ENCODE data around the gene CCR4. TPM values are rescaled to one million over a fixed set of nuclear protein-coding genes. Genes with fewer than 3 reads are reported as not detected.

Gene CCR4
- polyA plus RNA-seq, 2 of the 4 experiments (the other 2 are of a cell fraction), result not detected

DNA sequence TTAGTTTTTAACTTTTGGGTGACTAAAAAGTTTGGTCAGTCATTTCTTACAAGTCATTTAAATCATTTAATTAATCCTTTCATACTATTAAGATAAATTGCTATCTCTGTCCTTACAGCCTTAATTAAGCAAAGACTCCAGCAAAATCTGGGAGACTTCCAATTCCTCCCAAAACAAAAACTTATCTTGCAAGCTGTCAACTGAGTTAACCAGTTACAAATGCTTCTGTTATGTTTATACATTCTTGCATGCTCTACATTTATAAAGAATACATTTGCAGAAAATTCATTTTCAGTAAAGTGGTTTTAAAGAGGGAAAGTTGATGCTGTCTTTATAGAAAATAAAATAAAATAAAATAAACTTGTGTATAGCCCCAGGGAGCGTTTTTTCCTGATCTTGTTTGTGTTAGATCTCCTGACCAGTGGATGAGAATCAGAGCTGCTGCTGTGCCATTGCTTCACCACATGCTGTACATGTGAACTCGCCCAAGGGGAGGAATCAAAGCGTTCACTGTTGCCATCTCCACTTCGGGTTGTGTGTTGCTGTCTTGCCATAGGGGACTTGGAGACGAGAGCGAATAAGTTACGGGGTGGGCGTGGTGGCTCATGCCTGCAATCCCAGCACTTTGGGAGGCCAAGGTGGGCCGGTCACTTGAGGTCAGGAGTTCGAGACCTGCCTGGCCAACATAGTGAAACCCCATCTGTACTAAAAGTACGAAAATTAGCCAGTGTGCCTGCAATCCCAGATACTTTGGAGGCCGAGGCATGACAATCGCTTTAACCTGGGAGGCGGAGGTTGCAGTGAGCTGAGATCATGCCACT is 5.5 kb downstream of the CCR4 start:
- CTCF ChIA-PET, result interaction anchor here (0.8 to 2.4 kb wide), 2 partner anchors 10 to 12 kb away, joined by 3 to 8 read pairs; no protein-coding TSS in a partner anchor
- Histone ChIP-seq H3K9me3 (no peaks in the 10 kb centered on the region), H3K4me1 (no peaks in the 10 kb centered on the region), H3K27ac (no peak overlapping the region), H3K4me3 (no peak overlapping the region), H3K4me2 (no peak overlapping the region)
- 77% methylated on average over 14 of the region's 14 CpGs for WGBS (ENCODE audit: missing lambda C conversion rate)
- FAIRE-seq (no peak), ATAC-seq (no peak), DNase-seq (ENCODE audit: low read depth in 1 of 2, low spot score in 1 of 2) (no peak)
- POLR2A ChIA-PET, result interaction anchor here (0.5 kb wide), 1 partner anchor 168 kb away, joined by 10 read pairs; no protein-coding TSS in a partner anchor
- TF ChIP-seq HEYL (CRISPR knock-in tag; IDR thresholded peaks at IDR 0.05), result no peak
- no peak for TF ChIP-seq SMC3 (IDR thresholded peaks at IDR 0.05)
- no peak for TF ChIP-seq POLR2A (IDR thresholded peaks at IDR 0.05; ENCODE audit: low read length)
- TF ChIP-seq KDM5A (IDR thresholded peaks at IDR 0.05), result no peak
- TF ChIP-seq HOXB5 (CRISPR knock-in tag; IDR thresholded peaks at IDR 0.05), result no peak
- no peak for TF ChIP-seq FOXS1 (CRISPR knock-in tag; IDR thresholded peaks at IDR 0.05)
- TF ChIP-seq RAD21 (conservative IDR thresholded peaks at IDR 0.05 in 1 of 2, IDR thresholded peaks at IDR 0.05 in 1 of 2), result no peak
- TF ChIP-seq, protein P1, sequence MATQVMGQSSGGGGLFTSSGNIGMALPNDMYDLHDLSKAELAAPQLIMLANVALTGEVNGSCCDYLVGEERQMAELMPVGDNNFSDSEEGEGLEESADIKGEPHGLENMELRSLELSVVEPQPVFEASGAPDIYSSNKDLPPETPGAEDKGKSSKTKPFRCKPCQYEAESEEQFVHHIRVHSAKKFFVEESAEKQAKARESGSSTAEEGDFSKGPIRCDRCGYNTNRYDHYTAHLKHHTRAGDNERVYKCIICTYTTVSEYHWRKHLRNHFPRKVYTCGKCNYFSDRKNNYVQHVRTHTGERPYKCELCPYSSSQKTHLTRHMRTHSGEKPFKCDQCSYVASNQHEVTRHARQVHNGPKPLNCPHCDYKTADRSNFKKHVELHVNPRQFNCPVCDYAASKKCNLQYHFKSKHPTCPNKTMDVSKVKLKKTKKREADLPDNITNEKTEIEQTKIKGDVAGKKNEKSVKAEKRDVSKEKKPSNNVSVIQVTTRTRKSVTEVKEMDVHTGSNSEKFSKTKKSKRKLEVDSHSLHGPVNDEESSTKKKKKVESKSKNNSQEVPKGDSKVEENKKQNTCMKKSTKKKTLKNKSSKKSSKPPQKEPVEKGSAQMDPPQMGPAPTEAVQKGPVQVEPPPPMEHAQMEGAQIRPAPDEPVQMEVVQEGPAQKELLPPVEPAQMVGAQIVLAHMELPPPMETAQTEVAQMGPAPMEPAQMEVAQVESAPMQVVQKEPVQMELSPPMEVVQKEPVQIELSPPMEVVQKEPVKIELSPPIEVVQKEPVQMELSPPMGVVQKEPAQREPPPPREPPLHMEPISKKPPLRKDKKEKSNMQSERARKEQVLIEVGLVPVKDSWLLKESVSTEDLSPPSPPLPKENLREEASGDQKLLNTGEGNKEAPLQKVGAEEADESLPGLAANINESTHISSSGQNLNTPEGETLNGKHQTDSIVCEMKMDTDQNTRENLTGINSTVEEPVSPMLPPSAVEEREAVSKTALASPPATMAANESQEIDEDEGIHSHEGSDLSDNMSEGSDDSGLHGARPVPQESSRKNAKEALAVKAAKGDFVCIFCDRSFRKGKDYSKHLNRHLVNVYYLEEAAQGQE (IDR thresholded peaks at IDR 0.05), result no peak
- no peak for TF ChIP-seq EHF (CRISPR knock-in tag; IDR thresholded peaks at IDR 0.05)
- TF ChIP-seq, protein P2, sequence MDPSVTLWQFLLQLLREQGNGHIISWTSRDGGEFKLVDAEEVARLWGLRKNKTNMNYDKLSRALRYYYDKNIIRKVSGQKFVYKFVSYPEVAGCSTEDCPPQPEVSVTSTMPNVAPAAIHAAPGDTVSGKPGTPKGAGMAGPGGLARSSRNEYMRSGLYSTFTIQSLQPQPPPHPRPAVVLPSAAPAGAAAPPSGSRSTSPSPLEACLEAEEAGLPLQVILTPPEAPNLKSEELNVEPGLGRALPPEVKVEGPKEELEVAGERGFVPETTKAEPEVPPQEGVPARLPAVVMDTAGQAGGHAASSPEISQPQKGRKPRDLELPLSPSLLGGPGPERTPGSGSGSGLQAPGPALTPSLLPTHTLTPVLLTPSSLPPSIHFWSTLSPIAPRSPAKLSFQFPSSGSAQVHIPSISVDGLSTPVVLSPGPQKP (IDR thresholded peaks at IDR 0.05; ENCODE audit: low read depth, low read length), result no peak
- no peak for TF ChIP-seq SREBF2 (IDR thresholded peaks at IDR 0.05)
- TF ChIP-seq TP53 (CRISPR knock-in tag; IDR thresholded peaks at IDR 0.05), result no peak

DNA sequence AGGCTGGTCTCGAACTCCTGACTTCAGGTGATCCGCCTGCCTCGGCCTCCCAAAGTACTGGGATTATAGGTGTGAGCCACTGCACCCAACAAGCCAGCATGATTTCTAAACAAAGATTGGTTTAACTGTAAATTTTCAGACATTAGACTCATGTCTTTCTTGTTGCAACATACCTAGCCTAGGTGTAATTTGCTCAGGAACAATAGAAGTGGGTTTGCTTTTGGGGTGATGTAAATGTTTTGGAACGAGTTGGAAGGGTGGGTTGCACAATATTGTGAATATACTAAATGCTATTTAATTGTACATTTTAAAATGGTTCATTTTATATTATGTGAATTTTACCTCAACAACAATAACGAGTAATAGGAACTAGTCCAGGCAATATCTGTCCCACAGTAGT is 7.1 kb downstream of the CCR4 start:
- TF ChIP-seq, protein P3, sequence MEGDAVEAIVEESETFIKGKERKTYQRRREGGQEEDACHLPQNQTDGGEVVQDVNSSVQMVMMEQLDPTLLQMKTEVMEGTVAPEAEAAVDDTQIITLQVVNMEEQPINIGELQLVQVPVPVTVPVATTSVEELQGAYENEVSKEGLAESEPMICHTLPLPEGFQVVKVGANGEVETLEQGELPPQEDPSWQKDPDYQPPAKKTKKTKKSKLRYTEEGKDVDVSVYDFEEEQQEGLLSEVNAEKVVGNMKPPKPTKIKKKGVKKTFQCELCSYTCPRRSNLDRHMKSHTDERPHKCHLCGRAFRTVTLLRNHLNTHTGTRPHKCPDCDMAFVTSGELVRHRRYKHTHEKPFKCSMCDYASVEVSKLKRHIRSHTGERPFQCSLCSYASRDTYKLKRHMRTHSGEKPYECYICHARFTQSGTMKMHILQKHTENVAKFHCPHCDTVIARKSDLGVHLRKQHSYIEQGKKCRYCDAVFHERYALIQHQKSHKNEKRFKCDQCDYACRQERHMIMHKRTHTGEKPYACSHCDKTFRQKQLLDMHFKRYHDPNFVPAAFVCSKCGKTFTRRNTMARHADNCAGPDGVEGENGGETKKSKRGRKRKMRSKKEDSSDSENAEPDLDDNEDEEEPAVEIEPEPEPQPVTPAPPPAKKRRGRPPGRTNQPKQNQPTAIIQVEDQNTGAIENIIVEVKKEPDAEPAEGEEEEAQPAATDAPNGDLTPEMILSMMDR (IDR thresholded peaks at IDR 0.05), result no peak
- Histone ChIP-seq H3K4me1 (no peaks in the 10 kb centered on the region), H3K4me2 (no peak overlapping the region), H3K27ac (no peak overlapping the region), H3K4me3 (no peak overlapping the region), H3K9me3 (no peaks in the 10 kb centered on the region)
- ATAC-seq (no peak), FAIRE-seq (no peak), DNase-seq (ENCODE audit: low read depth in 1 of 2, low spot score in 1 of 2) (no peak)
- CTCF ChIA-PET, result interaction anchor here (1.5 kb wide), 1 partner anchor 10 kb away, joined by 6 read pairs; no protein-coding TSS in a partner anchor
- POLR2A ChIA-PET, result no interaction called here
- 33% methylated on average over 5 of the region's 5 CpGs for WGBS (ENCODE audit: missing lambda C conversion rate)

DNA sequence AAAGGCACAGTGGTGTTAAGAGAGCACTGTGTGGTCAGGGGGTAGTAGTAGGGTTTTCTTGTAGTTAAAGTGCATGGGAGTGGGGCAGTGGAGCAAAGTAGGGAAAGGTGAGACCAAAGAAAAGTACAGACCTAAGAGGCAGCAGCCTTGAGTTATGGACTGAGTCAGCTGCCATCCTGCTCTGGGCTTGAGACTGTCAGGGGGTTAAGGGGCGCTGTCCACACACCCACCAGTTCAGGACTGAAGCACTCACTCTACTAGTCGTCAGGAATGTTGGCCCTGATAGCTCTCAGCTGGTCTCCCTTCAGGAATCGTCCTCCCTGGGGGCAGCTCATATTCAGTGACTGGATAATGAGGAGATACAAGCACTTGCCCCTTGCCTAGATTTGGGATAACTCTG is 7.9 kb downstream of the CCR4 start:
- ChIA-PET CTCF (interaction anchor here (0.9 to 1.5 kb wide), 2 partner anchors 11 to 32 kb away, joined by 3 to 6 read pairs; no protein-coding TSS in a partner anchor), POLR2A (no interaction called here)
- no peak overlapping the region for H3K4me3 ChIP-seq
- FAIRE-seq, result no peak
- H3K27ac ChIP-seq, result no peak overlapping the region
- peak; percentile 34 to 40; a peak in 3 of 6 replicates for ATAC-seq
- H3K4me1 ChIP-seq, result no peaks in the 10 kb centered on the region
- H3K9me3 ChIP-seq, result no peaks in the 10 kb centered on the region
- no peak overlapping the region for H3K4me2 ChIP-seq
- WGBS (ENCODE audit: missing lambda C conversion rate), result 33% methylated on average over 3 of the region's 3 CpGs
- DNase-seq (ENCODE audit: low read depth in 1 of 2, low spot score in 1 of 2), result no peak
- TF ChIP-seq MAFK (IDR thresholded peaks at IDR 0.05; ENCODE audit: partially characterized antibody) (no peak), RNF2 (IDR thresholded peaks at IDR 0.05; ENCODE audit: borderline replicate concordance, low read depth) (no peak), ESRRA (IDR thresholded peaks at IDR 0.05; ENCODE audit: borderline replicate concordance, low read length) (no peak), MYC (IDR thresholded peaks at IDR 0.05; ENCODE audit: borderline replicate concordance, low read length) (no peak), FOSL2 (IDR thresholded peaks at IDR 0.05) (no peak), FOSL2 (CRISPR knock-in tag; IDR thresholded peaks at IDR 0.05) (no peak), RFX5 (IDR thresholded peaks at IDR 0.05) (no peak), BHLHE40 (IDR thresholded peaks at IDR 0.05; ENCODE audit: low read depth, low read length) (no peak), FOXS1 (CRISPR knock-in tag; IDR thresholded peaks at IDR 0.05) (no peak), EHF (CRISPR knock-in tag; IDR thresholded peaks at IDR 0.05) (no peak), HOXA7 (CRISPR knock-in tag; IDR thresholded peaks at IDR 0.05) (no peak)
- TF ChIP-seq, protein P4, sequence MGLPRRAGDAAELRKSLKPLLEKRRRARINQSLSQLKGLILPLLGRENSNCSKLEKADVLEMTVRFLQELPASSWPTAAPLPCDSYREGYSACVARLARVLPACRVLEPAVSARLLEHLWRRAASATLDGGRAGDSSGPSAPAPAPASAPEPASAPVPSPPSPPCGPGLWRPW (IDR thresholded peaks at IDR 0.05), result no peak
- TF ChIP-seq, protein P2 (IDR thresholded peaks at IDR 0.05; ENCODE audit: low read depth, low read length), result no peak
- TF ChIP-seq, protein P5, sequence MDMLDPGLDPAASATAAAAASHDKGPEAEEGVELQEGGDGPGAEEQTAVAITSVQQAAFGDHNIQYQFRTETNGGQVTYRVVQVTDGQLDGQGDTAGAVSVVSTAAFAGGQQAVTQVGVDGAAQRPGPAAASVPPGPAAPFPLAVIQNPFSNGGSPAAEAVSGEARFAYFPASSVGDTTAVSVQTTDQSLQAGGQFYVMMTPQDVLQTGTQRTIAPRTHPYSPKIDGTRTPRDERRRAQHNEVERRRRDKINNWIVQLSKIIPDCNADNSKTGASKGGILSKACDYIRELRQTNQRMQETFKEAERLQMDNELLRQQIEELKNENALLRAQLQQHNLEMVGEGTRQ (IDR thresholded peaks at IDR 0.05), result no peak
